A673 (cell line): ENCODE data around the gene FSTL4. TPM values are rescaled to one million over a fixed set of nuclear protein-coding genes. Genes with fewer than 3 reads are reported as not detected.

Experiments
- BruUV-seq: library from RNA; stranded (reverse); fragments of 400-500 nt; replicated peaks from 2 replicates; lab custom pipeline; 2021; lab: Mats Ljungman, UMichigan
- CTCF ChIA-PET: fragments of 300-600 bp; sonication (Branson Sonifier 250); formaldehyde crosslinking; loops from one replicate; lab custom pipeline; 2022; ENCODE audit warnings: antibody characterized with exemption; lab: Charles Lee
- POLR2A ChIA-PET: fragments of 300-600 bp; sonication (Branson Sonifier 250); formaldehyde crosslinking; loops from one replicate; lab custom pipeline; 2022; ENCODE audit warnings: antibody characterized with exemption; ENCODE audit not compliant: low non-redundant PET; lab: Charles Lee
- DNase-seq: peaks from one replicate; pipeline ENCODE4 v3.0.0-alpha.2; 2015; ENCODE audit warnings: low spot score
- H3K27ac ChIP-seq: fragments of 200-600 bp; sonication (generic); 2 replicates; pipeline ENCODE4 v1.5.1; 2016; ENCODE audit warnings: mixed run types, low read depth, mild to moderate bottlenecking, mixed read lengths, antibody characterized with exemption, low read length; ENCODE audit not compliant: poor library complexity, severe bottlenecking
- H3K27me3 ChIP-seq: fragments of 200-600 bp; sonication (generic); replicated peaks from 2 replicates; pipeline ENCODE4 v1.6.1; 2017; ENCODE audit warnings: mixed run types, low read depth, mild to moderate bottlenecking, mixed read lengths, antibody characterized with exemption, low read length; ENCODE audit not compliant: insufficient read depth, poor library complexity
- H3K36me3 ChIP-seq: fragments of 200-600 bp; sonication (generic); 2 replicates; pipeline ENCODE4 v1.6.1; 2016; ENCODE audit warnings: mixed run types, mild to moderate bottlenecking, mixed read lengths, antibody characterized with exemption, low read length; ENCODE audit not compliant: insufficient read depth, poor library complexity, severe bottlenecking
- H3K4me1 ChIP-seq: fragments of 200-600 bp; sonication (generic); 2 replicates; pipeline ENCODE4 v1.6.1; 2017; ENCODE audit warnings: mixed run types, mild to moderate bottlenecking, mixed read lengths, antibody characterized with exemption, low read length; ENCODE audit not compliant: insufficient read depth, poor library complexity, severe bottlenecking
- H3K4me3 ChIP-seq: fragments of 200-600 bp; sonication (generic); 2 replicates; pipeline ENCODE4 v1.5.1; 2016; ENCODE audit warnings: low read depth, mixed run types, mild to moderate bottlenecking, mixed read lengths, low read length; ENCODE audit not compliant: poor library complexity, severe bottlenecking
- H3K9me3 ChIP-seq: fragments of 200-600 bp; sonication (generic); 2 replicates; pipeline ENCODE4 v1.6.1; 2016; ENCODE audit warnings: mixed run types, low read depth, mild to moderate bottlenecking, mixed read lengths, antibody characterized with exemption, low read length; ENCODE audit not compliant: poor library complexity, severe bottlenecking
- EZH2 ChIP-seq: fragments of 200-600 bp; sonication (generic); IDR thresholded peaks from 2 replicates; pipeline ENCODE4 v1.6.1; 2017; ENCODE audit warnings: borderline replicate concordance, low read depth, mild to moderate bottlenecking, mixed read lengths, antibody characterized with exemption, low read length; ENCODE audit not compliant: poor library complexity, severe bottlenecking
- intact Hi-C: fragments of 100-400 bp; cut with micrococcal nuclease; formaldehyde crosslinking; loops from one replicate; pipeline ENCODE4 v1.10.0; 2022; ENCODE audit not compliant: unreplicated experiment
- total RNA-seq: library from RNA; stranded (reverse); gene quantifications from 2 replicates; pipeline ENCODE4 v1.2.3, GENCODE V29; 2021
- TF ChIP-seq, protein P1 (sequence below): fragments of 300-800, 200-600 bp; sonication (generic); conservative IDR thresholded peaks from 2 replicates; pipeline ENCODE4 v1.5.1; 2017; ENCODE audit warnings: low read depth, mild to moderate bottlenecking, antibody characterized with exemption, low read length, moderate library complexity, mixed read lengths

FSTL4 gene
- total RNA-seq, 1 experiment from 2014 or later = 0.86 TPM

GRCh38 chr5:133503511-133503910, 108.8 kb downstream of the FSTL4 start:
- Histone ChIP-seq H3K9me3 (no peaks in the 10 kb centered on the region), H3K4me3 (no peak overlapping the region), H3K4me1 (no peaks in the 10 kb centered on the region), H3K36me3 (no peaks in the 10 kb centered on the region), H3K27me3 (no peaks in the 10 kb centered on the region), H3K27ac (no peak overlapping the region)
- BruUV-seq = no TSS peak
- intact Hi-C loops = no loop called here
- no peak for DNase-seq
- ChIA-PET CTCF (no interaction called here), POLR2A (no interaction called here)
- TF ChIP-seq, protein P1, sequence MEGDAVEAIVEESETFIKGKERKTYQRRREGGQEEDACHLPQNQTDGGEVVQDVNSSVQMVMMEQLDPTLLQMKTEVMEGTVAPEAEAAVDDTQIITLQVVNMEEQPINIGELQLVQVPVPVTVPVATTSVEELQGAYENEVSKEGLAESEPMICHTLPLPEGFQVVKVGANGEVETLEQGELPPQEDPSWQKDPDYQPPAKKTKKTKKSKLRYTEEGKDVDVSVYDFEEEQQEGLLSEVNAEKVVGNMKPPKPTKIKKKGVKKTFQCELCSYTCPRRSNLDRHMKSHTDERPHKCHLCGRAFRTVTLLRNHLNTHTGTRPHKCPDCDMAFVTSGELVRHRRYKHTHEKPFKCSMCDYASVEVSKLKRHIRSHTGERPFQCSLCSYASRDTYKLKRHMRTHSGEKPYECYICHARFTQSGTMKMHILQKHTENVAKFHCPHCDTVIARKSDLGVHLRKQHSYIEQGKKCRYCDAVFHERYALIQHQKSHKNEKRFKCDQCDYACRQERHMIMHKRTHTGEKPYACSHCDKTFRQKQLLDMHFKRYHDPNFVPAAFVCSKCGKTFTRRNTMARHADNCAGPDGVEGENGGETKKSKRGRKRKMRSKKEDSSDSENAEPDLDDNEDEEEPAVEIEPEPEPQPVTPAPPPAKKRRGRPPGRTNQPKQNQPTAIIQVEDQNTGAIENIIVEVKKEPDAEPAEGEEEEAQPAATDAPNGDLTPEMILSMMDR = no peak
- TF ChIP-seq EZH2 = no peak

GRCh38 chr5:133499895-133500294, 112.4 kb downstream of the FSTL4 start:
- no peak for DNase-seq
- TF ChIP-seq, protein P1 = no peak
- no peak for TF ChIP-seq EZH2
- BruUV-seq = no TSS peak
- Histone ChIP-seq H3K27me3 (no peaks in the 10 kb centered on the region), H3K4me1 (no peaks in the 10 kb centered on the region), H3K4me3 (no peak overlapping the region), H3K9me3 (no peaks in the 10 kb centered on the region), H3K36me3 (no peaks in the 10 kb centered on the region), H3K27ac (no peak overlapping the region)
- ChIA-PET POLR2A (no interaction called here), CTCF (no interaction called here)
- intact Hi-C loops = no loop called here

- Histone ChIP-seq H3K4me3 (no peak overlapping the region), H3K4me1 (no peaks in the 10 kb centered on the region), H3K36me3 (no peaks in the 10 kb centered on the region), H3K27ac (no peak overlapping the region), H3K27me3 (no peaks in the 10 kb centered on the region), H3K9me3 (no peaks in the 10 kb centered on the region)
- ChIA-PET CTCF (no interaction called here), POLR2A (interaction anchor here (0.7 kb wide), 1 partner anchor 46 kb away, joined by 8 read pairs; no protein-coding TSS in a partner anchor)
- no TSS peak for BruUV-seq
- intact Hi-C loops = no loop called here
- TF ChIP-seq EZH2 = no peak
- TF ChIP-seq, protein P1 = no peak
- DNase-seq = no peak
These were observed 114.6 kb downstream of the FSTL4 start for GRCh38 chr5:133497608-133498348.
